K562 (cell line): ENCODE data around the gene AMIGO1. TPM values are rescaled to one million over a fixed set of nuclear protein-coding genes. Genes with fewer than 3 reads are reported as not detected.

Experiments used
- CBX3 ChIP-seq, 2 experiments: IDR thresholded peaks; 1 replicate in 1 of 2; 2 replicates in 1 of 2; pipeline ENCODE4 v1.6.1; 2012; ENCODE audit warnings: inconsistent platforms in 2 of 2, low read length in 2 of 2, borderline replicate concordance in 1 of 2, control low read depth in 1 of 2
- CSDE1 ChIP-seq, 2 experiments: fragments of 450-650 bp; IDR thresholded peaks; 2 replicates each; pipeline ENCODE4 v1.6.1; 2016; ENCODE audit warnings: mild to moderate bottlenecking in 1 of 2
- HDGF ChIP-seq: fragments of 450-650 bp; IDR thresholded peaks from 2 replicates; pipeline ENCODE4 v1.6.1; 2016
- HSF4 ChIP-seq: fragments of 250-450 bp; sonication (Bioruptor Pico); IDR thresholded peaks from 2 replicates; pipeline ENCODE4 v2.1.2; 2022; ENCODE audit warnings: mild to moderate bottlenecking, moderate library complexity, borderline replicate concordance
- MEF2A ChIP-seq: IDR thresholded peaks from 2 replicates; pipeline ENCODE4 v1.6.1; 2011; ENCODE audit warnings: low read depth, mild to moderate bottlenecking, low read length, moderate library complexity; ENCODE audit not compliant: control insufficient read depth
- MIER1 ChIP-seq: fragments of 450-650 bp; IDR thresholded peaks from 2 replicates; pipeline ENCODE4 v1.6.1; 2016; ENCODE audit warnings: antibody characterized with exemption, mild to moderate bottlenecking, low read depth
- PHB2 ChIP-seq: fragments of 450-650 bp; IDR thresholded peaks from 2 replicates; pipeline ENCODE4 v1.6.1; 2017; ENCODE audit warnings: low read depth
- RBM25 ChIP-seq: fragments of 200-400 bp; formaldehyde crosslinking; IDR thresholded peaks from 2 replicates; pipeline ENCODE4 v1.6.1; 2018; ENCODE audit warnings: low read length, low read depth, moderate library complexity; ENCODE audit not compliant: severe bottlenecking
- TEAD1 ChIP-seq, 2 experiments: fragments of 450-650 bp in 1 of 2; sonication (generic) in 1 of 2; formaldehyde crosslinking; IDR thresholded peaks; 2 replicates each; pipeline versions ENCODE4 v1.4.0 to v1.8.0; 2020 to 2022; ENCODE audit warnings: mild to moderate bottlenecking in 2 of 2, missing genetic modification reagents in 1 of 2
- THRAP3 ChIP-seq: fragments of 450-650 bp; IDR thresholded peaks from 2 replicates; pipeline ENCODE4 v1.6.1; 2016; ENCODE audit warnings: mild to moderate bottlenecking, inconsistent platforms, borderline replicate concordance
- ZKSCAN8 ChIP-seq: fragments of 200-800 bp; sonication (Bioruptor generic); IDR thresholded peaks from 2 replicates; pipeline ENCODE4 v1.6.1; 2016; ENCODE audit warnings: missing genetic modification characterization, missing compliant biosample characterization
- ZNF174 ChIP-seq: fragments of 250-450 bp; sonication (Bioruptor Pico); IDR thresholded peaks from 2 replicates; pipeline ENCODE4 v1.4.0; 2020; ENCODE audit warnings: mild to moderate bottlenecking
- ZNF24 ChIP-seq: fragments of 450-650 bp; IDR thresholded peaks from 2 replicates; pipeline ENCODE4 v1.6.1; 2016
- ZNF253 ChIP-seq: fragments of 250-450 bp; sonication (Bioruptor Pico); conservative IDR thresholded peaks from 2 replicates; pipeline ENCODE4 v1.6.1; 2021; ENCODE audit warnings: mild to moderate bottlenecking
- ZNF311 ChIP-seq: fragments of 250-450 bp; sonication (Bioruptor Pico); IDR thresholded peaks from 2 replicates; pipeline ENCODE4 v1.4.0; 2020; ENCODE audit warnings: mild to moderate bottlenecking, moderate library complexity
- ZNF354B ChIP-seq: fragments of 250-450 bp; sonication (Bioruptor Pico); IDR thresholded peaks from 2 replicates; pipeline ENCODE4 v1.4.0; 2020
- ZNF644 ChIP-seq: fragments of 200-800 bp; sonication (Bioruptor generic); IDR thresholded peaks from 2 replicates; pipeline ENCODE4 v1.6.1; 2016; ENCODE audit warnings: low read depth, missing genetic modification characterization, missing compliant biosample characterization
- polyA plus RNA-seq, 8 experiments: library from polyadenylated mRNA; depleted of rRNA in 4 of 8; stranded (reverse) in 5 of 8; unstranded in 3 of 8; fragments of >200 nt; fragmentation: Nextera tagmentation in 2 of 8; fragmentation: Illumina TruSeq in 1 of 8; extraction: Ambion mirVana in 2 of 8; extraction: Trizol in 1 of 8; gene quantifications; 2 replicates each; pipeline versions ENCODE4 v1.2.1 to v1.2.3, GENCODE V29; 2011 to 2014; ENCODE audit warnings: inconsistent platforms in 1 of 8, missing spikeins in 1 of 8
- total RNA-seq, 7 experiments: library from RNA; depleted of rRNA in 6 of 7; stranded (reverse); fragments of >200 nt in 6 of 7; fragmentation: Illumina TruSeq in 2 of 7; extraction: Trizol in 2 of 7; gene quantifications; 2 replicates each; pipeline versions ENCODE4 v1.2.1 to v1.2.3, GENCODE V29; 2011 to 2021; ENCODE audit warnings: low replicate concordance in 1 of 7
- TF ChIP-seq, protein P1 (sequence below): fragments of 450-650 bp; conservative IDR thresholded peaks from 2 replicates; pipeline ENCODE4 v1.6.1; 2016; ENCODE audit warnings: missing genetic modification characterization, low read depth, mild to moderate bottlenecking, control low read depth, missing compliant biosample characterization
- TF ChIP-seq, protein P2 (sequence below): fragments of 450-650 bp; IDR thresholded peaks from 2 replicates; pipeline ENCODE4 v1.6.1; 2016; ENCODE audit warnings: borderline replicate concordance
- TF ChIP-seq, protein P3 (sequence below): fragments of 250-450 bp; sonication (Bioruptor Pico); IDR thresholded peaks from 2 replicates; pipeline ENCODE4 v1.5.0; 2021
- TF ChIP-seq, protein P4 (sequence below), 2 experiments: fragments of 450-650 bp; conservative IDR thresholded peaks; 2 replicates each; pipeline ENCODE4 v1.6.1; 2017; ENCODE audit warnings: mild to moderate bottlenecking in 2 of 2, moderate library complexity in 2 of 2

AMIGO1 gene
- total and polyA plus RNA-seq, 9 of the 15 experiments (the other 6 are each of a cell fraction or from before 2014, with no cell fraction given): 0.24 to 1.0 (median 0.54) TPM

DNA sequence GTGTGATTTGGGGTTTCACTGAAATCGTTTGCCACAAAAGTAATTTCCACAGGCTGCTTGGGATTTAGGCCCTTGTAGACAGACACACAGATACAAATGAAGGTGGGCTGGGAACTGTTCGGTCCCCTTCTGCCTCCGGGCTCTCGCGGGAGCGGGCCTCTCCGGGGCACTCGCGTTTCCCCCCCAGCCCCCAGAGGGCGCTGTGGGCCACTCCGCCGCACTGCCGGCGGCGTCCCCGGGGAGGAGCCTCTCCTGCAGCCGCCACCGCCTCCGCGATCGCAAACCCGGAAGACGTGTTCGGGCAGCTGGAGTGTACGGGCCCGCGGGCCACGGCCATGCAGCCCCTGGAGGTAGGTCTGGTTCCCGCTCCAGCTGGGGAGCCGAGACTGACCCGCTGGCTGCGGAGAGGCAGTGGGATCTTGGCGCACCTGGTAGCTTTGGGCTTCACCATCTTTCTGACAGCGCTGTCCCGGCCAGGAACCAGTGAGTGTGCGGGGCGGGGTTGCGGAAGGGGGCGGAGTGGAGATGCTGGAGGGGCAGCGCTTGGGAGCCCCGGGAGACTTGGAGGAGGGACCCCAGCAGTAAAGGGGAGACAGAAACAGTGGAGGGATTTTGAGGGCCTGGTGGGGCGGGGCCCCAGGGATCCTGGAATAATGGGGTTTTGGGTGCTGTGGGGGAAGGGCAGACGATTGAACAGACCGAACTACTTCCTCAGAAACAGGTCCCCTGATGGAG is 15.6 kb downstream of the AMIGO1 start, which contains the start of gene CYB561D1 (continued):
- TF ChIP-seq, protein P1, sequence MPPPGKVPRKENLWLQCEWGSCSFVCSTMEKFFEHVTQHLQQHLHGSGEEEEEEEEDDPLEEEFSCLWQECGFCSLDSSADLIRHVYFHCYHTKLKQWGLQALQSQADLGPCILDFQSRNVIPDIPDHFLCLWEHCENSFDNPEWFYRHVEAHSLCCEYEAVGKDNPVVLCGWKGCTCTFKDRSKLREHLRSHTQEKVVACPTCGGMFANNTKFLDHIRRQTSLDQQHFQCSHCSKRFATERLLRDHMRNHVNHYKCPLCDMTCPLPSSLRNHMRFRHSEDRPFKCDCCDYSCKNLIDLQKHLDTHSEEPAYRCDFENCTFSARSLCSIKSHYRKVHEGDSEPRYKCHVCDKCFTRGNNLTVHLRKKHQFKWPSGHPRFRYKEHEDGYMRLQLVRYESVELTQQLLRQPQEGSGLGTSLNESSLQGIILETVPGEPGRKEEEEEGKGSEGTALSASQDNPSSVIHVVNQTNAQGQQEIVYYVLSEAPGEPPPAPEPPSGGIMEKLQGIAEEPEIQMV: no peak
- TF ChIP-seq ZNF354B (CRISPR knock-in tag) (no peak), HSF4 (CRISPR knock-in tag) (no peak), MIER1 (no peak), CSDE1 (IDR thresholded peaks at IDR 0.05) (no peak), RBM25 (peak; percentile 82), PHB2 (no peak), ZNF174 (no peak), ZNF311 (CRISPR knock-in tag) (no peak), MEF2A (no peak), ZNF253 (CRISPR knock-in tag) (no peak), HDGF (no peak), ZNF644 (no peak), THRAP3 (no peak), ZNF24 (no peak), CBX3 (IDR thresholded peaks at IDR 0.05; ENCODE audit: borderline replicate concordance in 1 of 2, low read length in 2 of 2) (peak in 1 of 2 experiments; percentile 26; a peak in 1 of 3 replicates), TEAD1 (CRISPR knock-in tag; IDR thresholded peaks at IDR 0.05) (0 out of 4 replicates have a peak, but pooled peaks of 1 of the 2 experiments have one; percentile 61), ZKSCAN8 (CRISPR knock-in tag) (no peak)
- TF ChIP-seq, protein P2, sequence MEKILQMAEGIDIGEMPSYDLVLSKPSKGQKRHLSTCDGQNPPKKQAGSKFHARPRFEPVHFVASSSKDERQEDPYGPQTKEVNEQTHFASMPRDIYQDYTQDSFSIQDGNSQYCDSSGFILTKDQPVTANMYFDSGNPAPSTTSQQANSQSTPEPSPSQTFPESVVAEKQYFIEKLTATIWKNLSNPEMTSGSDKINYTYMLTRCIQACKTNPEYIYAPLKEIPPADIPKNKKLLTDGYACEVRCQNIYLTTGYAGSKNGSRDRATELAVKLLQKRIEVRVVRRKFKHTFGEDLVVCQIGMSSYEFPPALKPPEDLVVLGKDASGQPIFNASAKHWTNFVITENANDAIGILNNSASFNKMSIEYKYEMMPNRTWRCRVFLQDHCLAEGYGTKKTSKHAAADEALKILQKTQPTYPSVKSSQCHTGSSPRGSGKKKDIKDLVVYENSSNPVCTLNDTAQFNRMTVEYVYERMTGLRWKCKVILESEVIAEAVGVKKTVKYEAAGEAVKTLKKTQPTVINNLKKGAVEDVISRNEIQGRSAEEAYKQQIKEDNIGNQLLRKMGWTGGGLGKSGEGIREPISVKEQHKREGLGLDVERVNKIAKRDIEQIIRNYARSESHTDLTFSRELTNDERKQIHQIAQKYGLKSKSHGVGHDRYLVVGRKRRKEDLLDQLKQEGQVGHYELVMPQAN: peak; percentile 99
- TF ChIP-seq, protein P3, sequence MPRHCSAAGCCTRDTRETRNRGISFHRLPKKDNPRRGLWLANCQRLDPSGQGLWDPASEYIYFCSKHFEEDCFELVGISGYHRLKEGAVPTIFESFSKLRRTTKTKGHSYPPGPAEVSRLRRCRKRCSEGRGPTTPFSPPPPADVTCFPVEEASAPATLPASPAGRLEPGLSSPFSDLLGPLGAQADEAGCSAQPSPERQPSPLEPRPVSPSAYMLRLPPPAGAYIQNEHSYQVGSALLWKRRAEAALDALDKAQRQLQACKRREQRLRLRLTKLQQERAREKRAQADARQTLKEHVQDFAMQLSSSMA (CRISPR knock-in tag): peak; percentile 82
- TF ChIP-seq, protein P4, sequence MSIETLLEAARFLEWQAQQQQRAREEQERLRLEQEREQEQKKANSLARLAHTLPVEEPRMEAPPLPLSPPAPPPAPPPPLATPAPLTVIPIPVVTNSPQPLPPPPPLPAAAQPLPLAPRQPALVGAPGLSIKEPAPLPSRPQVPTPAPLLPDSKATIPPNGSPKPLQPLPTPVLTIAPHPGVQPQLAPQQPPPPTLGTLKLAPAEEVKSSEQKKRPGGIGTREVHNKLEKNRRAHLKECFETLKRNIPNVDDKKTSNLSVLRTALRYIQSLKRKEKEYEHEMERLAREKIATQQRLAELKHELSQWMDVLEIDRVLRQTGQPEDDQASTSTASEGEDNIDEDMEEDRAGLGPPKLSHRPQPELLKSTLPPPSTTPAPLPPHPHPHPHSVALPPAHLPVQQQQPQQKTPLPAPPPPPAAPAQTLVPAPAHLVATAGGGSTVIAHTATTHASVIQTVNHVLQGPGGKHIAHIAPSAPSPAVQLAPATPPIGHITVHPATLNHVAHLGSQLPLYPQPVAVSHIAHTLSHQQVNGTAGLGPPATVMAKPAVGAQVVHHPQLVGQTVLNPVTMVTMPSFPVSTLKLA (conservative IDR thresholded peaks at IDR 0.05): peak; percentile 90 to 97
